ENCODE measurements around the gene PDRG1.

DNA sequence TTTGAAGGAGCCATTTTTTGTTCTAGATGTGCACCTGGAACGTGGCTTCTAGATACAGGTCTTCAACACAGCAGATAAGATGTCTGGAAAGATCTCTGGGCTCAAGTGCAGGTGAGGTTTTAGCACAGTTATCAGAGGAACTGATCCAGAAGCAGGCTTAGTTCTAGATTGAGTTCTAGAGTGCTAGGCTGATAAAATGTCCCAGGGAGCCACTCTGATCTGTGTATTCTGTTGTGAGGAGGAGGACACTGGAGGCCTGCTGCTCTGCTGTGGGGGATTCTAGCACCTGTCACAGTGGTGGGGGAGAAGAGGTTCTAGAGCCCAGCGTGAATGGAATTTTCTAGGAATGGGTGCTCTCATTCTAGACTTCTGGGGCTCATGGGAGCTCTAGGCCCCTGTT, 46.4 kb upstream of the PDRG1 start:
- TF ChIP-seq SUZ12 (IDR thresholded peaks at IDR 0.05), result no peak
- no peak for TF ChIP-seq BHLHE40 (IDR thresholded peaks at IDR 0.05; ENCODE audit: borderline replicate concordance)
- no peak for TF ChIP-seq NFRKB (IDR thresholded peaks at IDR 0.05)
- TF ChIP-seq FOXA1 (IDR thresholded peaks at IDR 0.05), result no peak
- no peak for TF ChIP-seq SP1 (IDR thresholded peaks at IDR 0.05)
- no peak for TF ChIP-seq FOXM1 (IDR thresholded peaks at IDR 0.05; ENCODE audit: borderline replicate concordance)
- no peak for TF ChIP-seq FOXK2 (IDR thresholded peaks at IDR 0.05)
- TF ChIP-seq LEF1 (IDR thresholded peaks at IDR 0.05; ENCODE audit: borderline replicate concordance), result no peak
- TF ChIP-seq L3MBTL2 (conservative IDR thresholded peaks at IDR 0.05), result no peak
- no peak for TF ChIP-seq PKNOX1 (IDR thresholded peaks at IDR 0.05)
- TF ChIP-seq HDGF (IDR thresholded peaks at IDR 0.05; ENCODE audit: borderline replicate concordance), result no peak

Data from HEK293T (cell line).